Measurements from ENCODE around the gene IBTK. TPM values are rescaled to one million over a fixed set of nuclear protein-coding genes. Genes with fewer than 3 reads are reported as not detected.

The IBTK gene
- total and polyA plus RNA-seq, 2 of the 8 experiments (the other 6 are each of a cell fraction or from before 2014, with no cell fraction given), result 4.6 to 24.2 TPM

GRCh38 chr6:82240186-82240585, 7.4 kb downstream of the IBTK start:
- no peak overlapping the region for H2BK5ac ChIP-seq (ENCODE audit: low read depth, low read length)
- 89% methylated on average over 3 of the region's 3 CpGs; no CpG with 5 or more reads in 1 of the 2 experiments for WGBS, 2 experiments (ENCODE audit: extremely low coverage in 1 of 2, insufficient coverage in 1 of 2, insufficient read length in 1 of 2, insufficient replicate concordance in 2 of 2, low coverage in 1 of 2, low lambda C conversion rate in 2 of 2, missing lambda C conversion rate in 1 of 2)
- H3K4ac ChIP-seq (replicated peaks; ENCODE audit: insufficient read length, low read depth, low read length), result no peak overlapping the region
- H2AFZ ChIP-seq (ENCODE audit: low read length), result no peak overlapping the region
- H3K4me2 ChIP-seq (ENCODE audit: insufficient read depth in 1 of 2, low read depth in 2 of 2, low read length in 2 of 2), result no peak overlapping the region
- H4K5ac ChIP-seq (ENCODE audit: insufficient read length, low read depth, low read length), result no peak overlapping the region
- no peak overlapping the region for H4K91ac ChIP-seq (replicated peaks; ENCODE audit: insufficient read length, low read length)
- H3K23ac ChIP-seq (ENCODE audit: insufficient read length), result no peak overlapping the region
- H2AK5ac ChIP-seq (ENCODE audit: low read depth, low read length), result no peak overlapping the region
- H2BK12ac ChIP-seq (ENCODE audit: low read depth, low read length), result no peak overlapping the region
- no peak overlapping the region for H3K18ac ChIP-seq (ENCODE audit: extremely low read depth, low read length)
- H3K14ac ChIP-seq (ENCODE audit: insufficient read length), result no peak overlapping the region
- H3K27me3 ChIP-seq (replicated peaks in 1 of 4; ENCODE audit: control insufficient read depth in 3 of 4, extremely low read depth in 1 of 4, insufficient read depth in 3 of 4, low read length in 3 of 4), result no peaks in the 10 kb centered on the region
- peaks cover 3% of the 10 kb centered on the region; the same call in 1 of the 2 replicates for H3K79me1 ChIP-seq (ENCODE audit: low read depth, low read length)
- no peaks in the 10 kb centered on the region for H3K9me3 ChIP-seq (ENCODE audit: insufficient read depth in 2 of 2, low read depth in 1 of 2, low read length in 1 of 2)
- peaks cover 0 to 16% (median 2%) of the 10 kb centered on the region in 4 experiments; a peak in 3 of 8 replicates for H3K36me3 ChIP-seq (ENCODE audit: control insufficient read depth in 2 of 4, insufficient read depth in 4 of 4, low read length in 3 of 4)
- CTCF ChIA-PET (ENCODE audit: partially characterized antibody), result no interaction called here
- peaks cover 0 to 5% of the 10 kb centered on the region in 2 experiments for H4K20me1 ChIP-seq (replicated peaks in 1 of 2; ENCODE audit: control insufficient read depth in 1 of 2, insufficient read depth in 2 of 2, low read length in 2 of 2)
- H3K4me3 ChIP-seq (ENCODE audit: extremely low read depth in 1 of 4, insufficient read depth in 2 of 4, low read depth in 3 of 4, low read length in 4 of 4), result no peak overlapping the region
- no peak overlapping the region for H2BK20ac ChIP-seq (ENCODE audit: low read length)
- no peak for TF ChIP-seq BACH1 (IDR thresholded peaks at IDR 0.05; ENCODE audit: low read length)
- no peak for TF ChIP-seq CTBP2 (IDR thresholded peaks at IDR 0.05; ENCODE audit: borderline replicate concordance, insufficient read depth, insufficient read length, low read length)
- TF ChIP-seq EGR1 (IDR thresholded peaks at IDR 0.05; ENCODE audit: borderline replicate concordance, low read depth, low read length), result no peak
- TF ChIP-seq MAX (IDR thresholded peaks at IDR 0.05), result 0 out of 2 replicates have a peak, but pooled peaks have one; percentile 17
- TF ChIP-seq SIX5 (IDR thresholded peaks at IDR 0.05; ENCODE audit: low read depth, low read length), result no peak
- no peaks in the 10 kb centered on the region; a peak in 1 of 7 replicates for H3K4me1 ChIP-seq (replicated peaks in 1 of 4; ENCODE audit: control insufficient read depth in 3 of 4, insufficient read depth in 4 of 4, low read length in 3 of 4)
- H2BK120ac ChIP-seq (replicated peaks; ENCODE audit: low read depth, low read length), result no peak overlapping the region
- no peak overlapping the region; a peak in 1 of 7 replicates for H3K9ac ChIP-seq (replicated peaks in 1 of 4; ENCODE audit: extremely low read depth in 1 of 4, low read depth in 3 of 4, low read length in 3 of 4)
- no peak overlapping the region for H3K56ac ChIP-seq (replicated peaks; ENCODE audit: insufficient read length, low read depth, low read length)
- no peak overlapping the region for H4K8ac ChIP-seq (ENCODE audit: extremely low read depth, insufficient read depth, low read length)
- H2BK15ac ChIP-seq (ENCODE audit: low read length), result no peak overlapping the region
- H3K23me2 ChIP-seq (ENCODE audit: low read depth, low read length), result no peaks in the 10 kb centered on the region
- DNase-seq (ENCODE audit: low read depth in 1 of 2, low spot score in 2 of 2) (no peak), FAIRE-seq (no peak)
- POLR2A ChIA-PET (ENCODE audit: partially characterized antibody), result no interaction called here
- no peak overlapping the region for H3K27ac ChIP-seq (ENCODE audit: low read depth, low read length)
- peaks cover 3 to 72% of the 10 kb centered on the region in 2 experiments for H3K79me2 ChIP-seq (ENCODE audit: control insufficient read depth in 1 of 2, insufficient read depth in 2 of 2, low read length in 2 of 2)

Measured in H1 (cell line).